Measurements from ENCODE around the gene RBM47.

- TF ChIP-seq, protein P1, sequence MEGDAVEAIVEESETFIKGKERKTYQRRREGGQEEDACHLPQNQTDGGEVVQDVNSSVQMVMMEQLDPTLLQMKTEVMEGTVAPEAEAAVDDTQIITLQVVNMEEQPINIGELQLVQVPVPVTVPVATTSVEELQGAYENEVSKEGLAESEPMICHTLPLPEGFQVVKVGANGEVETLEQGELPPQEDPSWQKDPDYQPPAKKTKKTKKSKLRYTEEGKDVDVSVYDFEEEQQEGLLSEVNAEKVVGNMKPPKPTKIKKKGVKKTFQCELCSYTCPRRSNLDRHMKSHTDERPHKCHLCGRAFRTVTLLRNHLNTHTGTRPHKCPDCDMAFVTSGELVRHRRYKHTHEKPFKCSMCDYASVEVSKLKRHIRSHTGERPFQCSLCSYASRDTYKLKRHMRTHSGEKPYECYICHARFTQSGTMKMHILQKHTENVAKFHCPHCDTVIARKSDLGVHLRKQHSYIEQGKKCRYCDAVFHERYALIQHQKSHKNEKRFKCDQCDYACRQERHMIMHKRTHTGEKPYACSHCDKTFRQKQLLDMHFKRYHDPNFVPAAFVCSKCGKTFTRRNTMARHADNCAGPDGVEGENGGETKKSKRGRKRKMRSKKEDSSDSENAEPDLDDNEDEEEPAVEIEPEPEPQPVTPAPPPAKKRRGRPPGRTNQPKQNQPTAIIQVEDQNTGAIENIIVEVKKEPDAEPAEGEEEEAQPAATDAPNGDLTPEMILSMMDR (IDR thresholded peaks at IDR 0.05) = no peak
- TF ChIP-seq POLR2A (IDR thresholded peaks at IDR 0.05) = no peak
Measured at GRCh38 chr4:40506066-40506465, 123.6 kb downstream of the RBM47 start.
